Right lobe of liver (tissue), 4 donors: ENCODE results near the gene PKN3.

Experiments
- CTCF ChIP-seq, 4 donors: fragments of 200-600 bp in 3 of 4; fragments of 450-650 bp in 1 of 4; IDR thresholded peaks; one replicate each; pipeline versions ENCODE4 v1.5.1 to v1.8.0; 2016 to 2022; ENCODE audit warnings: antibody characterized with exemption in 4 of 4, mild to moderate bottlenecking in 2 of 4
- POLR2A ChIP-seq: fragments of 450-650 bp; IDR thresholded peaks from one replicate; pipeline ENCODE4 v1.6.1; 2017; ENCODE audit warnings: antibody characterized with exemption, mild to moderate bottlenecking
- donor health status: DM: no; HTN: no; CAD: no.
- donor health status: DM: no; HTN: no; CAD: no.
- donor health status: DM: no; HTN: yes; CAD: no.

- TF ChIP-seq POLR2A: no peak
- TF ChIP-seq CTCF (IDR thresholded peaks at IDR 0.05): no peak
Observed at GRCh38 chr9:128701227-128701854, 962 bp upstream of the PKN3 start.
